Liver (tissue), 9 donors: Measurements from ENCODE around the gene DTL. TPM values are rescaled to one million over a fixed set of nuclear protein-coding genes. Genes with fewer than 3 reads are reported as not detected.

Source experiments
- DNase-seq: peaks from one replicate; pipeline ENCODE4 v3.0.0-alpha.2; 2017; ENCODE audit warnings: low spot score
- H3K27ac ChIP-seq, 2 donors: one replicate each; pipeline ENCODE4 v1.7.0; 2013; ENCODE audit warnings: inconsistent platforms in 2 of 2, low read length in 2 of 2, control low read depth in 1 of 2, low read depth in 1 of 2, mild to moderate bottlenecking in 1 of 2
- H3K27me3 ChIP-seq, 4 donors: one replicate each; pipeline versions ENCODE4 v1.6.1 to v1.7.0; 2013; ENCODE audit warnings: low read length in 3 of 4, inconsistent platforms in 1 of 4, mild to moderate bottlenecking in 1 of 4, moderate library complexity in 1 of 4; ENCODE audit not compliant: control insufficient read depth in 4 of 4, insufficient read depth in 4 of 4
- H3K36me3 ChIP-seq, 4 donors: one replicate each; pipeline versions ENCODE4 v1.6.1 to v1.7.0; 2013; ENCODE audit warnings: low read length in 3 of 4, mild to moderate bottlenecking in 3 of 4, low read depth in 1 of 4, moderate library complexity in 1 of 4; ENCODE audit not compliant: control insufficient read depth in 4 of 4, insufficient read depth in 3 of 4
- H3K4me1 ChIP-seq, 4 donors: one replicate each; pipeline versions ENCODE4 v1.6.1 to v1.7.0; 2013; ENCODE audit warnings: low read length in 3 of 4, mild to moderate bottlenecking in 3 of 4, moderate library complexity in 1 of 4; ENCODE audit not compliant: control insufficient read depth in 4 of 4, insufficient read depth in 4 of 4
- H3K4me3 ChIP-seq, 3 donors: one replicate each; pipeline versions ENCODE4 v1.6.1 to v1.7.0; 2013; ENCODE audit warnings: low read length in 3 of 3, control low read depth in 1 of 3, low read depth in 1 of 3, mild to moderate bottlenecking in 1 of 3
- H3K9ac ChIP-seq, 2 donors: one replicate each; pipeline ENCODE4 v1.7.0; 2013; ENCODE audit warnings: low read length in 2 of 2, mild to moderate bottlenecking in 2 of 2, moderate library complexity in 2 of 2, control low read depth in 1 of 2, low read depth in 1 of 2
- H3K9me3 ChIP-seq, 4 donors: one replicate each; pipeline versions ENCODE4 v1.6.1 to v1.7.0; 2013; ENCODE audit warnings: low read length in 3 of 4; ENCODE audit not compliant: control insufficient read depth in 4 of 4
- EGR1 ChIP-seq, 2 donors: IDR thresholded peaks; 2 replicates each; pipeline ENCODE4 v1.6.1; 2016 to 2018; ENCODE audit warnings: antibody characterized with exemption in 2 of 2, low read depth in 2 of 2
- FOXA1 ChIP-seq: IDR thresholded peaks from 2 replicates; pipeline ENCODE4 v1.6.1; 2016; ENCODE audit warnings: antibody characterized with exemption
- FOXA2 ChIP-seq: IDR thresholded peaks from 2 replicates; pipeline ENCODE4 v1.6.1; 2016; ENCODE audit warnings: antibody characterized with exemption
- GABPA ChIP-seq, 2 donors: IDR thresholded peaks in 1 of 2; conservative IDR thresholded peaks in 1 of 2; 2 replicates each; pipeline ENCODE4 v1.6.1; 2016; ENCODE audit warnings: antibody characterized with exemption in 2 of 2, mild to moderate bottlenecking in 1 of 2, moderate library complexity in 1 of 2
- HNF4A ChIP-seq, 2 donors: conservative IDR thresholded peaks; 2 replicates each; pipeline ENCODE4 v1.6.1; 2016; ENCODE audit warnings: antibody characterized with exemption in 2 of 2, mild to moderate bottlenecking in 2 of 2
- HNF4G ChIP-seq: IDR thresholded peaks from 2 replicates; pipeline ENCODE4 v1.6.1; 2016; ENCODE audit warnings: antibody characterized with exemption
- JUND ChIP-seq, 2 donors: IDR thresholded peaks; 2 replicates each; pipeline ENCODE4 v1.6.1; 2016; ENCODE audit warnings: antibody characterized with exemption in 2 of 2
- NR2F2 ChIP-seq: IDR thresholded peaks from 2 replicates; pipeline ENCODE4 v1.6.1; 2016; ENCODE audit warnings: antibody characterized with exemption
- RAD21 ChIP-seq, 2 donors: IDR thresholded peaks; 2 replicates each; pipeline ENCODE4 v1.6.1; 2016; ENCODE audit warnings: antibody characterized with exemption in 2 of 2, mild to moderate bottlenecking in 2 of 2
- RXRA ChIP-seq, 2 donors: IDR thresholded peaks; 2 replicates each; pipeline ENCODE4 v1.6.1; 2017 to 2018; ENCODE audit warnings: antibody characterized with exemption in 2 of 2, mild to moderate bottlenecking in 1 of 2
- SP1 ChIP-seq: IDR thresholded peaks from 2 replicates; pipeline ENCODE4 v1.6.1; 2018; ENCODE audit warnings: antibody characterized with exemption, mild to moderate bottlenecking
- TAF1 ChIP-seq: conservative IDR thresholded peaks from 2 replicates; pipeline ENCODE4 v1.6.1; 2016; ENCODE audit warnings: antibody characterized with exemption, mild to moderate bottlenecking
- YY1 ChIP-seq: IDR thresholded peaks from 2 replicates; pipeline ENCODE4 v1.6.1; 2016; ENCODE audit warnings: antibody characterized with exemption, mild to moderate bottlenecking
- WGBS: extraction: QIAGEN DNeasy Blood & Tissue Kit; methylation state at CpG from one replicate; pipeline ENCODE4 v1.1.7; 2013; 5-methylcytosine and 5-hydroxymethylcytosine counted together
- polyA plus RNA-seq, 2 donors: library from polyadenylated mRNA; stranded (reverse) in 1 of 2; unstranded in 1 of 2; fragments of 200-250 nt in 1 of 2; fragments of >200 nt in 1 of 2; fragmentation: Nextera tagmentation in 1 of 2; extraction: Ambion mirVana in 1 of 2; gene quantifications; one replicate each; pipeline versions ENCODE4 v1.2.1 to v1.2.3, GENCODE V29; 2013 to 2015
- total RNA-seq, 2 donors: library from RNA; depleted of rRNA; stranded (reverse); fragments of >200 nt; gene quantifications; one replicate each; pipeline ENCODE4 v1.2.3, GENCODE V29; 2014
- TF ChIP-seq, protein P1 (sequence below): IDR thresholded peaks from 2 replicates; pipeline ENCODE4 v1.6.1; 2016; ENCODE audit warnings: antibody characterized with exemption
- TF ChIP-seq, protein P2 (sequence below): IDR thresholded peaks from 2 replicates; pipeline ENCODE4 v1.6.1; 2016; ENCODE audit warnings: antibody characterized with exemption
- TF ChIP-seq, protein P3 (sequence below): fragments of 150-350 bp; IDR thresholded peaks from 2 replicates; pipeline ENCODE4 v1.5.1; 2017; ENCODE audit warnings: improper control_type of control experiment, low read depth, low read length; ENCODE audit not compliant: missing input control
- TF ChIP-seq, protein P4 (sequence below): IDR thresholded peaks from 2 replicates; pipeline ENCODE4 v1.6.1; 2016; ENCODE audit warnings: antibody characterized with exemption
- TF ChIP-seq, protein P5 (sequence below): IDR thresholded peaks from 2 replicates; pipeline ENCODE4 v1.6.1; 2016; ENCODE audit warnings: antibody characterized with exemption, mild to moderate bottlenecking
- donor health status: healthy.
- donor health status: healthy.
- donor health status: healthy.
- donor health status: healthy.
- donor health status: healthy.

The DTL gene
- total and polyA plus RNA-seq, 4 donors, result 0.17 to 17.9 (median 0.73) TPM

DNA sequence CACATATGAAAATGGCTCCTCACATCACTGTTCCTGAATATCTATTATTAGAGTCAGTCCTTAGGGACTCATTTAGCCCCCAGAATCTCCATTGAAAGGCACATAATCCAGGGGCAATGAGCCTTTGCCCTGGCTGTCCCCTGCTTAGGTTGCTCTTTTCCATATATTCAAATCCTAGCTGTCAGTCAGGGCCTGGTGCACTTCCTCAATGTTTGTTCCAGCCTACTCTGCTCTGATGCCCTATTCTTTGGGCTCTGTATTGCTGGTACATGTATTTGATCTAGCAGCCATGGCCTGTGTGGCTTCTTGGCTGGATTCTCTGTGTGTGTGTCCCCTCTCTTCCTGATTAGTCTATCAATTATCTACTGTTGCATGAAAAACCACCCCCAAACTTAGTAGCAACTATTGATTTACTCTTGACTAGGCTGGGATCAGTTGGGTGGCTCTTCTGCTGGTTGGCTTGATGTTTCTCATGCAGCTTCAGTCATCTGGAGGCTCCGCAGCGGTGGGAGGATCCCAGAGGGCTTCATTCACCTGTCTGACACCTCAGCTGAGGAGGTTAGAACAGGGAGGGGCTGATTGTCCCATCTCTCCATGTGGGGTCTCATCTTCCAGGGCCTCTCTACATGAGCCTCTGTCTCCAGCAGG, 107.5 kb downstream of the DTL start:
- no peak for TF ChIP-seq GABPA (IDR thresholded peaks at IDR 0.05 in 1 of 2, conservative IDR thresholded peaks at IDR 0.05 in 1 of 2)
- no peak for TF ChIP-seq TAF1
- no peak for TF ChIP-seq EGR1 (IDR thresholded peaks at IDR 0.05; ENCODE audit: low read depth in 2 of 2)
- TF ChIP-seq, protein P1, sequence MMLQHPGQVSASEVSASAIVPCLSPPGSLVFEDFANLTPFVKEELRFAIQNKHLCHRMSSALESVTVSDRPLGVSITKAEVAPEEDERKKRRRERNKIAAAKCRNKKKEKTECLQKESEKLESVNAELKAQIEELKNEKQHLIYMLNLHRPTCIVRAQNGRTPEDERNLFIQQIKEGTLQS, result no peak
- TF ChIP-seq, protein P2, sequence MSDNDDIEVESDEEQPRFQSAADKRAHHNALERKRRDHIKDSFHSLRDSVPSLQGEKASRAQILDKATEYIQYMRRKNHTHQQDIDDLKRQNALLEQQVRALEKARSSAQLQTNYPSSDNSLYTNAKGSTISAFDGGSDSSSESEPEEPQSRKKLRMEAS, result no peak
- TF ChIP-seq, protein P3, sequence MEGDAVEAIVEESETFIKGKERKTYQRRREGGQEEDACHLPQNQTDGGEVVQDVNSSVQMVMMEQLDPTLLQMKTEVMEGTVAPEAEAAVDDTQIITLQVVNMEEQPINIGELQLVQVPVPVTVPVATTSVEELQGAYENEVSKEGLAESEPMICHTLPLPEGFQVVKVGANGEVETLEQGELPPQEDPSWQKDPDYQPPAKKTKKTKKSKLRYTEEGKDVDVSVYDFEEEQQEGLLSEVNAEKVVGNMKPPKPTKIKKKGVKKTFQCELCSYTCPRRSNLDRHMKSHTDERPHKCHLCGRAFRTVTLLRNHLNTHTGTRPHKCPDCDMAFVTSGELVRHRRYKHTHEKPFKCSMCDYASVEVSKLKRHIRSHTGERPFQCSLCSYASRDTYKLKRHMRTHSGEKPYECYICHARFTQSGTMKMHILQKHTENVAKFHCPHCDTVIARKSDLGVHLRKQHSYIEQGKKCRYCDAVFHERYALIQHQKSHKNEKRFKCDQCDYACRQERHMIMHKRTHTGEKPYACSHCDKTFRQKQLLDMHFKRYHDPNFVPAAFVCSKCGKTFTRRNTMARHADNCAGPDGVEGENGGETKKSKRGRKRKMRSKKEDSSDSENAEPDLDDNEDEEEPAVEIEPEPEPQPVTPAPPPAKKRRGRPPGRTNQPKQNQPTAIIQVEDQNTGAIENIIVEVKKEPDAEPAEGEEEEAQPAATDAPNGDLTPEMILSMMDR, result no peak
- TF ChIP-seq FOXA1, result no peak
- TF ChIP-seq RXRA (IDR thresholded peaks at IDR 0.05), result no peak
- TF ChIP-seq, protein P4, sequence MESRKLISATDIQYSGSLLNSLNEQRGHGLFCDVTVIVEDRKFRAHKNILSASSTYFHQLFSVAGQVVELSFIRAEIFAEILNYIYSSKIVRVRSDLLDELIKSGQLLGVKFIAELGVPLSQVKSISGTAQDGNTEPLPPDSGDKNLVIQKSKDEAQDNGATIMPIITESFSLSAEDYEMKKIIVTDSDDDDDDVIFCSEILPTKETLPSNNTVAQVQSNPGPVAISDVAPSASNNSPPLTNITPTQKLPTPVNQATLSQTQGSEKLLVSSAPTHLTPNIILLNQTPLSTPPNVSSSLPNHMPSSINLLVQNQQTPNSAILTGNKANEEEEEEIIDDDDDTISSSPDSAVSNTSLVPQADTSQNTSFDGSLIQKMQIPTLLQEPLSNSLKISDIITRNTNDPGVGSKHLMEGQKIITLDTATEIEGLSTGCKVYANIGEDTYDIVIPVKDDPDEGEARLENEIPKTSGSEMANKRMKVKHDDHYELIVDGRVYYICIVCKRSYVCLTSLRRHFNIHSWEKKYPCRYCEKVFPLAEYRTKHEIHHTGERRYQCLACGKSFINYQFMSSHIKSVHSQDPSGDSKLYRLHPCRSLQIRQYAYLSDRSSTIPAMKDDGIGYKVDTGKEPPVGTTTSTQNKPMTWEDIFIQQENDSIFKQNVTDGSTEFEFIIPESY, result no peak
- TF ChIP-seq JUND (IDR thresholded peaks at IDR 0.05), result no peak
- no peak for TF ChIP-seq SP1
- TF ChIP-seq HNF4A (conservative IDR thresholded peaks at IDR 0.05), result no peak
- no peak for TF ChIP-seq YY1
- TF ChIP-seq, protein P5, sequence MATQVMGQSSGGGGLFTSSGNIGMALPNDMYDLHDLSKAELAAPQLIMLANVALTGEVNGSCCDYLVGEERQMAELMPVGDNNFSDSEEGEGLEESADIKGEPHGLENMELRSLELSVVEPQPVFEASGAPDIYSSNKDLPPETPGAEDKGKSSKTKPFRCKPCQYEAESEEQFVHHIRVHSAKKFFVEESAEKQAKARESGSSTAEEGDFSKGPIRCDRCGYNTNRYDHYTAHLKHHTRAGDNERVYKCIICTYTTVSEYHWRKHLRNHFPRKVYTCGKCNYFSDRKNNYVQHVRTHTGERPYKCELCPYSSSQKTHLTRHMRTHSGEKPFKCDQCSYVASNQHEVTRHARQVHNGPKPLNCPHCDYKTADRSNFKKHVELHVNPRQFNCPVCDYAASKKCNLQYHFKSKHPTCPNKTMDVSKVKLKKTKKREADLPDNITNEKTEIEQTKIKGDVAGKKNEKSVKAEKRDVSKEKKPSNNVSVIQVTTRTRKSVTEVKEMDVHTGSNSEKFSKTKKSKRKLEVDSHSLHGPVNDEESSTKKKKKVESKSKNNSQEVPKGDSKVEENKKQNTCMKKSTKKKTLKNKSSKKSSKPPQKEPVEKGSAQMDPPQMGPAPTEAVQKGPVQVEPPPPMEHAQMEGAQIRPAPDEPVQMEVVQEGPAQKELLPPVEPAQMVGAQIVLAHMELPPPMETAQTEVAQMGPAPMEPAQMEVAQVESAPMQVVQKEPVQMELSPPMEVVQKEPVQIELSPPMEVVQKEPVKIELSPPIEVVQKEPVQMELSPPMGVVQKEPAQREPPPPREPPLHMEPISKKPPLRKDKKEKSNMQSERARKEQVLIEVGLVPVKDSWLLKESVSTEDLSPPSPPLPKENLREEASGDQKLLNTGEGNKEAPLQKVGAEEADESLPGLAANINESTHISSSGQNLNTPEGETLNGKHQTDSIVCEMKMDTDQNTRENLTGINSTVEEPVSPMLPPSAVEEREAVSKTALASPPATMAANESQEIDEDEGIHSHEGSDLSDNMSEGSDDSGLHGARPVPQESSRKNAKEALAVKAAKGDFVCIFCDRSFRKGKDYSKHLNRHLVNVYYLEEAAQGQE, result no peak
- no peak overlapping the region for H3K27ac ChIP-seq
- no peaks in the 10 kb centered on the region for H3K4me1 ChIP-seq
- WGBS, result 100% methylated on average over 2 of the region's 2 CpGs
- no peak overlapping the region for H3K9ac ChIP-seq
- no peak for DNase-seq
- no peak overlapping the region for H3K4me3 ChIP-seq
- no peaks in the 10 kb centered on the region for H3K9me3 ChIP-seq
- H3K27me3 ChIP-seq, result no peaks in the 10 kb centered on the region
- H3K36me3 ChIP-seq, result no peaks in the 10 kb centered on the region

DNA sequence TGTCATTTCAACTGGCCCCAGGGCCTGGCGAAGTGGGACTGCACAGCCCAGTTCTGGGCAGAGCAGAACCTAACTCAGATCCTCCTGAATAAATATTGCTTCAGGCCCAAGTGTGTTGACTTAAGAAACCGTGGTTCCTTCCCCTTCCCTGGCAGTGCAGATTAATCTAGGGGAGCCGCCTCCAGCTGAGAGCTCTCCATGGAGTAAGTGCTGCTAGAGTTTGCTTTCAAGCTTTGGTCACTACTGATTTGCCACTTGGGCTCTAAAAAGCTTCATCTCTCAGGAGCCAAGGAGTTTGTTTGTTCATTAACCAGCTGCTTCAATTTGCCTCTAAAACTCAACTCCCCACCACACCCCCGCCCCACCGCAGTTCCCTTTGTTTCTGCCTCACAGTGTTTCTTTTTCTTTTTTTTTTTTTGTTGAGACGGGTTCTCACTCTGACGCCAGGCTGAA, 112.1 kb downstream of the DTL start:
- no peaks in the 10 kb centered on the region for H3K27me3 ChIP-seq
- H3K9me3 ChIP-seq, result no peaks in the 10 kb centered on the region
- H3K9ac ChIP-seq, result no peak overlapping the region
- no peaks in the 10 kb centered on the region for H3K36me3 ChIP-seq
- no peak overlapping the region for H3K27ac ChIP-seq
- no peak for DNase-seq
- no peak overlapping the region for H3K4me3 ChIP-seq
- H3K4me1 ChIP-seq, result no peaks in the 10 kb centered on the region
- WGBS, result 83% methylated on average over 7 of the region's 7 CpGs
- TF ChIP-seq NR2F2 (no peak), HNF4A (conservative IDR thresholded peaks at IDR 0.05) (no peak), FOXA2 (no peak), TAF1 (no peak), GABPA (IDR thresholded peaks at IDR 0.05 in 1 of 2, conservative IDR thresholded peaks at IDR 0.05 in 1 of 2) (no peak), RAD21 (IDR thresholded peaks at IDR 0.05) (no peak), RXRA (IDR thresholded peaks at IDR 0.05) (no peak), HNF4G (no peak), JUND (IDR thresholded peaks at IDR 0.05) (no peak), EGR1 (IDR thresholded peaks at IDR 0.05; ENCODE audit: low read depth in 2 of 2) (no peak)
- TF ChIP-seq, protein P2, result no peak
- TF ChIP-seq, protein P5, result no peak
